GM18907 (cell line): ENCODE measurements around the gene UCN2.
A peak's percentile ranks its signal among the peaks of the same experiment; 100 is the strongest.

Source experiments
- ATAC-seq: cut with Tn5 transposase; IDR thresholded peaks from one replicate; pipeline ENCODE4 v1.9.1; 2021; ENCODE audit warnings: mild to moderate bottlenecking, moderate library complexity; ENCODE audit not compliant: unreplicated experiment

Gene UCN2

GRCh38 chr3:48563382-48563918 lies at the start of gene UCN2:
Gene UCN2 (minus strand): TSS chr3:48563781. CDS start chr3:48563124, 657 bp downstream.
- ATAC-seq: no peak

- ATAC-seq: no peak
Observed at GRCh38 chr3:48612309-48612708, 48.7 kb upstream of the UCN2 start.

DNA sequence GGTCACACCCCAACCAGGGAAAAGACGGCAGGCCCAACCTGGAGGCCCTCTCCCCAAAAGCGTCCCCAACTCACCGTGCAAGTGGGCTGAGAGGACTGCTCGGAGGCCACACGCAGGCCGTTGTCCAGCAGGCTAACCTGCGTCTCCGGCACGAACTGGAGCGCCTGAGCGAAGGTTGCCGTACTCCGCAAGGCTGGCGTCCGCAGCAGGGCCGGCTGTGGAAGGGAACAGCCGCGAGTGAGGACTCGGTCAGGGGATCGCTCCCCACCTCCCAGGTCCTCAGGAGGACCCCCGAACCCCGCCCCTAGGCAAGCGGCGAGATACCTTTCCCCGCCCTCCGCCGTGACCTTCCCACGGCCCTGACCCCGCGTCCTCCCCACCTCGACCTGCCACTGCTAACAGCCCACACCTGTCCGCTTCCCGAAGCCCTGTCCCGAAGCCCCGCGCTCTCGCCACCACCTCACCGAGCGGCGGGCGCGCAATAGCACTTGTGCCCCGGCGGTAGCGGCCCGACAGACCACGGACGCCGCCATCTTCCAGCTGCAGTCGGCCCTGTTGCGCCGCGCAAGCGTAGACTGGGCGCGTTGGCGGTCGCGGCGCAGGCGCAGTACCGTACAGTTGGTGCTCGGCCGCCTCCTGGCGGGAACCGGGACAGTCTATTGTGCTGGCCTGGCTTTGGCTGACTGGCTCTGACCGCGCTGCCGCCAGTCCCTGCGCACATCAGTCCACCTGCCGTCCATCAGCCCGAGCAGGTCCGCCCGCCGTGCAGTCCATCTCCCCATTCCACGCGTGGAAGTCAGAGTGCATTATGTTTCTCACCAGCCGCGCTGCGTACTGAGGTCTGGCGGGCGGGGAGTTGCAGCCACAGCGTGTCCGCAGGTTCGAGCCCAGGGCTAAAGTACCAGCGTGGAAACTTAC lies 45.8 kb upstream of the UCN2 start, which contains the start of gene UQCRC1:
Gene UQCRC1 (minus strand): TSS at position 559 of the 918 bp plus-strand sequence. CDS start 26 bp downstream, at position 533.
- ATAC-seq: peak; percentile 91

DNA sequence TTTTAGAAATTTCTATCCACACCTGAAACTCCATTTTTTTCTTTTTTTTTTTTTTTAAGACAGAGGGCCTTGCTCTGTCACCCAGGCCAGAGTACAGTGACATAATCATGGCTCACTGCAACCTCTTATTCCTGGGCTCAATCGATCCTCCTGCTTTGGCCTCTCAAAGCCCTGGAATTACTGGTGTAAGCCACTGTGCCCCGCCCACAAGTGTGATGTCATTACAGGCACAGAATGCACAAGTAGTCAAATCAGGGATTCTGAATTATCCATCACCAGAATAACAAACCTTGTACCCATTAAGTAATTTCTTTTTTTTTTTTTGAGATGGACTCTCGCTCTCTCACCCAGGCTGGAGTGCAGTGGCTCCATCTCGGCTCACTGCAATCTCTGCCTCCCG lies 43.9 kb upstream of the UCN2 start:
- ATAC-seq: no peak

- no peak for ATAC-seq
Observed at GRCh38 chr3:48601622-48601994, 38.0 kb upstream of the UCN2 start.

DNA sequence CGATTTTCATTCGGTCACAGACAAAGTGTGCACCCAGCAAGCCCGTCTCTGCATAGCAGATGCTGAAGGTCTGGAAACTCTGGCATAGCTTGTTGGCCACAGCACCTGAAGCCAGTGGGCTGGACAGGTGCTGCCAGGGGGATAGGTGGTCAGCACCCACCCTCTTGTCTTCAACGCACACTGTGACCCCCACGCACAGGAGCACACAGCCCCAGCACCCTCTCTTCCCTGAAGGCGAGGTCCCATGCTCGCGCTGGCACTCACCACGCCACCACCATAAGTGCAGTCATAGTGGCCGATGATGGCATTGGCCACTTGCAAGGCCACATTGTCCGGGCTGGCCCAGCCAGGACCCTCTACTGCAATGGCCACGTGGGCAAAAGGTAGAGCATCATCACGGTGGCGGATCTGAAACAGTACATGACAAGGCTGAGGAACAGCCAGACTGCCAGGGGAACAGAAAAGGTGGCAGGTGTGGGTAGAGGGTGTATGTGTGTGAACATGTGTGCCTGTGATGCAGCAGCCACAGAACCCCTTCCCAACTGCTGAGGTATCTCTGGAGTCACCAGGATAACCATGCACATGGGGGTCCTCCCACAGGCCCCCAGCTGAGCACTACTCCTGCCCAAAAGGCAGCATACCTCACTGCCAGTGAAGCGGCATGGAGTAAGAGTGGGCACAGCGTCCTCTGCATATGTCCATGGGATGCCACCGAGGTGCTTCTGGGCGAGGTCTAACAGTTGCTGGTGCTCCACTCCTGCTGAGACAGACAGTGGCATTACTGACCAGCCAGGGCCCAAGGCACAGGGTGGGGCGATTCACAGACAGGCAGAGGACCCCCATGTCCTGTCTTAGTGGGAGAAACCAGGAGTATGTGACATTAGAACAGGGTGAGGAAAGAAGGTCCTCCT lies 37.4 kb upstream of the UCN2 start:
- no peak for ATAC-seq

- ATAC-seq: no peak
Observed at GRCh38 chr3:48599509-48600285, 36.1 kb upstream of the UCN2 start.

- no peak for ATAC-seq
Observed at GRCh38 chr3:48599077-48599501, 35.5 kb upstream of the UCN2 start.

GRCh38 chr3:48598323-48599076 lies 34.9 kb upstream of the UCN2 start:
- ATAC-seq: no peak

GRCh38 chr3:48597408-48597800 lies 33.8 kb upstream of the UCN2 start:
- ATAC-seq: no peak

- ATAC-seq: no peak
Observed at GRCh38 chr3:48596676-48597407, 33.3 kb upstream of the UCN2 start.

DNA sequence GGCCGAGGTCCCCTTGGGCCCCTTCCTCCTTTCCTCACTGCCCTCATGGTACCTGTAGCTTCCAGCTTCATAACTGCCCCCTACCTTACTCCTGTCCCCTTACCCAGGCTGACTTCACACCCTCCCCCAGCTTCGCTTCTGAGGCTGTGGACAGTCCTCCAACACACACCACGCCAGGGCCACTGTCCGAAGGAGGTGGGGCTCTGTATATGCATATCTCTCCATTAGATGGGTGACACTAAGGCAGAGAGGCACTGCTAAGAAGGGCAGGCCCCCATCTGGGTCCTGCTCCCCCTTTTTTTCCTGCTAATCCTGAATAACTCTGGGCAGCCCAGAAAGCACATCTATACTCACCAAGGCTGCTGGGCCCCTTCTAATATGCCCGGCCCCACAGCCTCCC lies 32.6 kb upstream of the UCN2 start:
- no peak for ATAC-seq

GRCh38 chr3:48595526-48596121 lies 32.0 kb upstream of the UCN2 start:
- no peak for ATAC-seq

DNA sequence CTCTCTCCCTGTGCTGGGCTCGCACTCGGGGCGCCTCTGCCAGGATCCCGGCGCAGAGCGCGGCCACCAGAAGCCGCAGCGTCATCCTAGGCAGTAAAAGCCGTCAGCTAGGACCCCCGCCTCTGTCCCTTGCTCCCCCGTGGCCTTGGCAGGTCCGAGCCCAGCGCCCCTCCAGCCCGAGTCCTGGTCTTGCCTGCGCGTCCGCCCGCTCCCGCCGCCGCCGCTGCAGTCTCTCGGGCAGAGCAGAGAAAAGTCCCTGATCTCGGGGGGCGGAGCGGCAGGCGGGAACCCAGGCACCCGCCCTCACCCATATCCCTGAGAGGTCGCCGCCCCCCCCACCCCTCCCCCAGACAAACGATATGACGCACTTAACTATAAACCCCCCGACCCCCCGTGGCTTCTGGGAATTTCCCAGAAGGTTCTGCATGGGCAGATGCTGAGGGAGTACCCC lies 31.5 kb upstream of the UCN2 start, which contains the start of gene COL7A1:
Gene COL7A1 (minus strand): TSS at position 255 of the 451 bp plus-strand sequence. CDS start 170 bp downstream, at position 85.
- ATAC-seq: no peak

DNA sequence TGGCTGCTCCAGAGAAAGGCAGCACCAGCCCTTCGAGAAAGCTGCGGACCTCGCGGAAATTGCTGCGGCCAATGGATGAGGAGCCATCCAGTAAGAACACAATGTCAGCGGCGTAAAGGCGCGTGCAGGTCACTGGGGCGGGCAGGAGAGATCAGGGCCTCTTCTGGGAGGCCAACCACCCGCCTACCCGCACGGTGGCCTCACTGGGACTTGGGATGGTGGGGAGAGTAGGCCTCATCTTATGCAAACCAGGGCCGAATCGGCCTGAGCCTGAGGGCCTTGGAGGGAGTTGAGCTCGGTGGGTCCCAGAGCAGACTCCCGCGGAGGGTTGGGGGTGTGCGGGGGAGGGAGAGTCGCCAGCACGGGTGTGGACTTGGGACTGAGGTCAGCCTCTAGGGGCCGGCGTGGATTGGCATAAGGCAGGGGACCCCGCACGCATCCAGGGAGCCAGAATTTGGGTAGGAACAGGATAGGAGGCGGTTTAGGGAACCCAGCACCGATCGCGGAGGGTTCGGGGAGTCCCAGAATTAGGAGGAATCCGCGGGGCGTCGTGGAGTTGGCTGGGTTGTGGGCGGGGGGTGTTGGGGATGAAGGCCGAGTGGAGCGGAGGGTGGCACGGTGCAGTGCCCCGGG lies 31.0 kb upstream of the UCN2 start:
- ATAC-seq: no peak

DNA sequence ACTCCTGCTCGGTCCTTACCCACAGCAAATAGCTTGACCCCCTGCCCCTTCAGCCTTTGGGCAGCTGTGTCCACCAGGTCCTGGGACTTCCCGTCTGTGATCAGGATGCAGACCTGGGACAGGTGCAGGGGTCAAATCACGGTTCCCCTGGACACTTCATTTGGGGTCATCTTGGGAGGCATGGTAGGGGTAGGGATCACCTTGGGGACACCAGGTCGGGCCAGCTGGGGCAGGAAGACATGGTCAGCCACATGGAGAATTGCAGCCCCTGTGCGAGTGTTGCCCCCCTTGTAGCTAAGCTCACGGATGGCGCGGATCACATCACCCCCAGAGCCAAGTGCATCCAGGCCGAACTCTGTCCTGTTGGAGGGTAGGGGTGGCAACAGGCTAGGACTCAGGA lies 29.8 kb upstream of the UCN2 start:
- no peak for ATAC-seq

DNA sequence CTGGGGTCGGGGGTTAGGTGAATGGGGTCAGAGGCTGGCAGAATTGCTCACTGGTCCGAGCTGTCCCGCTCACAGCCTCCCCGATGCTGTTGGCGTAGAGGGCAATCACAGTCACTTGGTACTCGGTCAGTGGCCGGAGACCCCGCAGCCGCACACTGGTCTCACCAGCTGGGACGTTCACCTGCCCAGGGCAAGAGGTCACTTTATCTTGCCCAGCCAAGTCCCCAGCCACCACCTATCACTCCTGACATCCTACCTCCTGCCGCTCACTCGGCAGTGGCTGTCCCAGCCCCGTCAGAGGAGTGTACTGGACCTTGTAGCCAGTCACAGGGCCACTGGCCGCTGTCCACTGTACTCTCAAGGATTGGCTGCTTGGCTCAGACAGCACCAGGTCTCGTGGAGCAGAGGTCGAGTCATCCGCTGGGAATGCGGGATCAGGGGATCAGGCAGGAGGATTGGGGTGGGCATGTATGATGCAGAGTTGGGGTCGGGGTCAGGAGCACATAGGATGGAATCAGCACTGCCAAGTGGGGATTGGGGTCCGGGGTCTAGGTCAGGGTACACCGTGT lies 29.0 kb upstream of the UCN2 start:
- no peak for ATAC-seq
